LNCAP (cell line): ENCODE measurements around the gene HEXIM2.

Source experiments
- CTCF ChIP-seq: fragments of 450-650 bp; IDR thresholded peaks from 2 replicates; pipeline ENCODE4 v1.5.1; 2017; ENCODE audit warnings: mild to moderate bottlenecking

The HEXIM2 gene

DNA sequence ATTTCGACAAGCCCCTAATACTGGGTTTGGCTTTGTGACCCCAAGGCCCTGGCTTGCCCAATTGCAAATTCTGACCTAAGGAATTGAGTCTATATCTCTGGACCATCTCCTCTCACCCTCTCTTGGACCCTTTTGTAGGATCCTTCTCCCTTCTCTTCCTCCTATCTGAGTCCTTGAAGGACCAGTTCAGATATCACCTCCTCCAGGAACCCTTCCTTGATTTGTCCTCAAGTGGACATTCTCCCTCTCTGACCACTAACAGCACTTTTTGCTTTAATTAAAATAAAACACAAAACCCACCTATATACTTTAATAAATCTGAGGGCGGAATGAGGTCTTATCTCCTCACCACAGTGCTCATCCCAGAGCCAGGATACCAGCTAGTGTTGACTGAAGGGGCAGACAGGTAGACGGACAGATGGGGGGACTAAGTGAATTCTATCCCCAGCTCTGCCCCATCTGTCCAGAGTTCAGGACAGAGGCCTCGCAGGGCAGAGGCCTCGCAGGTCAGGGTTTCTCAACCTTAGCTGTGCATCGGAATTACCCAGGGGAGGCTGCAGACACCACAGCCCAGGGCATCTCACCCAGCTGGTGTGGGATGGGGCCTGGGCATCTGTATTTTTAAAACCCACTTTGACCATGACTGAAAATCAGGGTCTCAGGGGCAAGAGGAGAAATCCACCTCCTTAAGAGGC lies 38.5 kb upstream of the HEXIM2 start:
- TF ChIP-seq CTCF: no peak

DNA sequence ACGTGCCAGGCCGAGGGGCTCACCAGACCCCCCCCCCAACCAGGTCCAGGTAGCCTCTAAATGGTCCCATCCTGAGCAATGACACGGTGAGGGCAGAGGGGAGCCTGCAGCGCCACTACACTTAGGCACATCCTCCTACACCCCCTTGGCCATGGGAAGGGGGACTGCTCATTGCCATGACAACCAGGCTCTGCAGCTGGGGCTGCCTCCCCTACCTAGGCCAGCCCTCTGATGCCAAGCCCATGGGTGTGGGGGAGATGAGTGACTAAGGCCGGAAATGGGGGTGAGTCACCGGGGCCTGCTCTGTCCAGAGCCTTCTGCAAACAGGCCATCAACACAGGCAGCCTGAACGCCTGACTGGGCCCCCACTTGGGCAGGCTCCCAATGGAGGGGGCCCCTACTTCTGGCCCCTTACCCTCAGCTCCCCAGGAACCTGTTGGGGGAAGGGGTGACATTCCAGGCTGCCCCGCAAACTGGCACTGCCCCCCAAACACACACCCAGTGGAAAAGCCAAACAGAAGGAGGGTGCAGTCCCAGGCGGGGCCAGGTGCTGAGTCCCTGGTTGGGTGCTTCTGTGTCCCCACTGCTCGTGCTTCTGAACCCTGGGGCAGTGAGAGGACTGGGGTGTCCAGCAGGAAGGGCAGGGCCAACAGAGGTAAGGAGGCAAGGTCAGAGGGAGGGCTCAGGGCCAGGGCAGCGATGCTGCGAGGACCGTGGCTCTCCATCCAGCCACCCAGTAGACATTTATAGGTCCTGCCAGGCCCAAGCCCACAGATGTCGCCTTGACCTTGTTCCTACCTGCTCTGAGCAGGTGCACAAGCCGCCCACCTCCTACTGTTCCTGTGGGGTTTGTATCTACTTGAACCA lies 37.5 kb upstream of the HEXIM2 start:
- no peak for TF ChIP-seq CTCF

DNA sequence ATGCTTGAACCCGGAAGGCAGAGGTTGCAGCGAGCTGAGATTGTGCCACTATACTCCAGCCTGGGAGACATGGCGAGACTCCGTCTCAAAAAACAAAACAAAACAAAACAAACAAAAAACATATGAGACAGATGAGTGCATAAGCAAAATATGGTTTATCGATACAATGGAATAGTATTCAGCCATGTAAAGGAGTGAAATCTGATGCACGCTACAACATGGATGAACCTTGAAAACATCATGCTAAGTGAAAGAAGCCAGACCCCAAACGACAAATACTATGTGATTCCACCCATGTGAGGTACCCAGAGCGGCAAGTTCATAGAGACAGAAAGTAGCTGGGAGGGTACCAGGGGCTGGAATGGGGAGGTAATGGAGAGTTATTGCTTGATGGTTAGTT lies 36.2 kb upstream of the HEXIM2 start:
- TF ChIP-seq CTCF: no peak

DNA sequence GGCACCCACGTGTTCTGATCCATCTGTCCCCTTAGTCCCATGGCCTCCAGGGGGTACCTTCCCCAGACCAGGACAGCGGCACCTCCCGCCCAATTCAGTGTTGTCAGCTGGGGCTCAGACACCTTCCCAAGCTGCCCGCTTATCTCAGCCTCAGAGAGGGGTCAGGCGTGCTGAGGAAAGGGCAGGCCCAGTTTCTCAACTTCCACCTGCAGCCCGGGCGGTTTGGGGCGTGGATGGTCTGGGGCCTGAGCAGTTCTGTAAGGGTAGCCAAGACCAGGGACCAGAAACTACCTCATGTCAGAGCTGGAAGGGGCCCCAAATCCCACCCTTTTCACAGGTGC lies 34.5 kb upstream of the HEXIM2 start:
- no peak for TF ChIP-seq CTCF

GRCh38 chr17:45127548-45128300 lies 34.0 kb upstream of the HEXIM2 start:
- no peak for TF ChIP-seq CTCF

GRCh38 chr17:45128331-45128730 lies 33.3 kb upstream of the HEXIM2 start:
- TF ChIP-seq CTCF: no peak

DNA sequence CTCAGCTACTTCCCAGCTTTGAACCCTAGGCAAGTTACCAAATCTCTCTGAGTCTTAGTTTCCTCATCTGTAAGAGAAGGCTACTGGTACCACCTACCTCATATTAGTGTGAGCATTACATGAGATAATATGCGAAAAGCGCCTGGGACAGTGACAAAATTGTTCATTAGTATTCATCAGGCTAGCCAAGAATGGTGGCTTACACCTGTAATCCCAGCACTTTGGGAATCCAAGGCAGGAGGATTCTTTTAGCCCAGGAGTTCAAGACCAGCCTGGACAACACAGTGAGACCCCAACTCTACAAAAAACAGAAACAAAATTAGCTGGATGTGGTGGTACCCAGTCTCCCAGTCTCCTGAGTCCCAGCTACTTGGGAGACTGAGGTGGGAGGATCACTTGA lies 32.7 kb upstream of the HEXIM2 start:
- no peak for TF ChIP-seq CTCF
